Mucosa of stomach (tissue), 1 donor: ENCODE data around the gene MAST3.
A peak's percentile ranks its signal among the peaks of the same experiment; 100 is the strongest.

Experiments used
- H3K27me3 ChIP-seq: one replicate; pipeline ENCODE4 v1.7.0; 2013; ENCODE audit warnings: mild to moderate bottlenecking, low read length; ENCODE audit not compliant: control insufficient read depth, insufficient read depth
- H3K36me3 ChIP-seq: one replicate; pipeline ENCODE4 v1.7.0; 2013; ENCODE audit warnings: low read length; ENCODE audit not compliant: control insufficient read depth, insufficient read depth
- H3K4me1 ChIP-seq: one replicate; pipeline ENCODE4 v1.7.0; 2013; ENCODE audit warnings: mild to moderate bottlenecking, low read length; ENCODE audit not compliant: control insufficient read depth, insufficient read depth
- H3K4me3 ChIP-seq: one replicate; pipeline ENCODE4 v1.7.0; 2013; ENCODE audit warnings: low read length
- H3K9ac ChIP-seq: one replicate; pipeline ENCODE4 v1.7.0; 2013; ENCODE audit warnings: mild to moderate bottlenecking, low read length, moderate library complexity
- H3K9me3 ChIP-seq: one replicate; pipeline ENCODE4 v1.7.0; 2013; ENCODE audit warnings: mild to moderate bottlenecking, low read length, moderate library complexity; ENCODE audit not compliant: control insufficient read depth
- donor health status: Pancreatic carcinoma.

Gene MAST3

DNA sequence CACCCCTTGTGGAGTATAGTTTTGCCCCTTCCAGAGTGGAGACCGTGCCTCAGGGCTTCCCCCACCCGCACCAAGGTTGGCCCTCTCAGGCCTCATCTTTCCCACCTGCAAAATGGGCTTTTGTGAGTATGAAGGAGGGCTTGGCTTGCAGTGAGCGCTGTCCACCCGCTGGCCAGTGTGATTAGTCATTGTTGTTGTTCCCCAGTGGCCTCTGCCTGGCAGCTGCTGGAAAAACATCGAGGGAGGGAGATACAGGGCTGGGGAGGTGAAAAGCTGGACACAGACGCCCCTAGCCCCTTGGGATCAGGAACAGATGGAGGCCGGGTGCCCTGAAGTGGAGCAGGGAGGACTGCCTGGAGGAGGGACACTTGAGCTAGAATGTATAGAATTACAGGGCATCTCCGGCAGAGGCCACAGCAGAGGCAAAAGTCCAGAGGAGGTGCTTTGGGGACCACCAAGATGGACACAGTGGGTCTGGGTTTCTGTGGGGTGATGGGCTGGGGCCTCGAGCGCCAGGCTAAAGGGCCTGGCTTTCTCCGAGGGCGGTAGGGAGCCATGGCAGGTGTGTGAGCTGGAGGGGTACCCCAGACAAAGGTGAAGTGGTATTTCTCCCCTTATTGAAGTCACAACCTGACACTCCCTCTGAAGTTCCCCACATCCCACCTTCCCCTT is 6.9 kb upstream of the MAST3 start:
- Histone ChIP-seq H3K9me3 (no peaks in the 10 kb centered on the region), H3K4me3 (no peak overlapping the region), H3K36me3 (no peaks in the 10 kb centered on the region), H3K4me1 (no peaks in the 10 kb centered on the region), H3K9ac (no peak overlapping the region), H3K27me3 (no peaks in the 10 kb centered on the region)

DNA sequence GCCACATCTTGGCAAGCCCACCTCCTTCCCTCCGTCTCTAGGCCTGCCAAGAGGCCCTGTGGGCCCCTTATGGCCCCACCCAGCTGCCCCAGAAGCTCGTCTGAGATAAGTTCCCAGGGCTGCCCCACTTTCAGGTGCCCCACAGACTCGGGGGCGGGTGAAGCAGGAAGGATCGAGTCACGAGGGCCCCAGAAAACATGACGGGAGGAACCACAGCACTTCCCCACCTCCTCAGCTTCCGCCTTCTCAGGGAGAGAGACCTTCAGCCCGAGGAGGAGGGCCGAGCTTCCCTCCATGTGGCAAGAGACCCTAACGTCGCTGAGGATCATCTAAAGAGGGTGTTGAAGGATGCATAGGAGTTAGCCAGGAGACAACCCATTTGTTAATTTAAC is 6.4 kb upstream of the MAST3 start:
- H3K9ac ChIP-seq, result no peak overlapping the region
- no peaks in the 10 kb centered on the region for H3K4me1 ChIP-seq
- no peaks in the 10 kb centered on the region for H3K36me3 ChIP-seq
- H3K27me3 ChIP-seq, result no peaks in the 10 kb centered on the region
- H3K4me3 ChIP-seq, result no peak overlapping the region
- no peaks in the 10 kb centered on the region for H3K9me3 ChIP-seq

DNA sequence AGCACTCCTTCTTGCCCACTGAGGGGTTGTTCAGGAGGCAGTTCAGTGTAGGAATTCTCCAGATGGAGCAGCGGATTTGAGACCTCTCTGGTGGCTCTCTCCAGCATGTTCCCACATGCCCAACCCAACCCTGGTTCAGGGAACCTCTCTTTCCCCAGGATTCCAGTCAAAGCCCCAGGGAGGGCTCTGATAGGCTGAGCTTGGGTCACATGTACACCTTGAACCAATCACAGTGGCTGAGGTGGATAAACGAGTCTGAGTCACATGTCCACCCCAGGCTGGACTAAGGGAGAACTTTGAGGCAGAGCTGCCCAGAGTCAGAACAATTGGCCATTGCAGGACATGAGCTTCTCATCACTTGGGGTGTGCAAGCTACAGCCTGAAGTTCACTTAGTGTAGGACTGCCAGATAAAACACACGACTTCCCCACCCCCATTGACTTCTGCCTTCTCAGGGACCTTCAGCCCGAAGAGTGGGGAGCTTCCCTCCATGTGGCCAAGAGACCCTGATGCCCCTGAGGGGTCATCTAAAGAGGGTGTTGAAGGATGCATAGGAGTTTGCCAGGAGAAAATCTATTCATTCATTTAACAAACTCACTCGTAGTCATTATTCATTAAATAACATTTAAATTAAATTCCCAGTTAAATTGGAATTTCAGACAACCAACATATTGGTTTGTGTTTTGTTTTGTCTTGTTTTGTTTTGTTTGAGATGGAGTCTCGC is 4.0 kb upstream of the MAST3 start:
- H3K9me3 ChIP-seq, result no peaks in the 10 kb centered on the region
- no peak overlapping the region for H3K4me3 ChIP-seq
- no peak overlapping the region for H3K9ac ChIP-seq
- H3K27me3 ChIP-seq, result peaks cover 5% of the 10 kb centered on the region
- H3K4me1 ChIP-seq, result peaks cover 10% of the 10 kb centered on the region
- H3K36me3 ChIP-seq, result no peaks in the 10 kb centered on the region

DNA sequence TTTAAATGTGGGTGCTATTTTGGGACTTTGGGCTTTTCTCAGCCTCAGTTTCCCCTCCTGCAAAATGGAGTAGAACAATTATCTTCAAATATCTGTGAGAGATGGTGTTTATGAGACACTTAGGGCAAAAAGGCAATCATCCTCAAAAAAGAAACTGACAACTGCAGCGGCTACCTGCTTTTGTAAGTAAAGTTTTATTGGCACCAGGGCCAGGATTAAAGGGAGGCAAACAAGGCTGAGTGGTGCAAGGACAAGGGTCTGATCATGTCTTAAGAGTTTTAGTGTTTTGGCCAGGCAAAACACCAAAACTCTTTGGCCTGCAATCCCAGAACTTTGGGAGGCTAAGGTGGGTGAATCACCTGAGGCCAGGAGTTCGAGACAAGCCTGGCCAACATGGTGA is 1.3 kb upstream of the MAST3 start:
- no peak overlapping the region for H3K4me3 ChIP-seq
- H3K9me3 ChIP-seq, result no peaks in the 10 kb centered on the region

DNA sequence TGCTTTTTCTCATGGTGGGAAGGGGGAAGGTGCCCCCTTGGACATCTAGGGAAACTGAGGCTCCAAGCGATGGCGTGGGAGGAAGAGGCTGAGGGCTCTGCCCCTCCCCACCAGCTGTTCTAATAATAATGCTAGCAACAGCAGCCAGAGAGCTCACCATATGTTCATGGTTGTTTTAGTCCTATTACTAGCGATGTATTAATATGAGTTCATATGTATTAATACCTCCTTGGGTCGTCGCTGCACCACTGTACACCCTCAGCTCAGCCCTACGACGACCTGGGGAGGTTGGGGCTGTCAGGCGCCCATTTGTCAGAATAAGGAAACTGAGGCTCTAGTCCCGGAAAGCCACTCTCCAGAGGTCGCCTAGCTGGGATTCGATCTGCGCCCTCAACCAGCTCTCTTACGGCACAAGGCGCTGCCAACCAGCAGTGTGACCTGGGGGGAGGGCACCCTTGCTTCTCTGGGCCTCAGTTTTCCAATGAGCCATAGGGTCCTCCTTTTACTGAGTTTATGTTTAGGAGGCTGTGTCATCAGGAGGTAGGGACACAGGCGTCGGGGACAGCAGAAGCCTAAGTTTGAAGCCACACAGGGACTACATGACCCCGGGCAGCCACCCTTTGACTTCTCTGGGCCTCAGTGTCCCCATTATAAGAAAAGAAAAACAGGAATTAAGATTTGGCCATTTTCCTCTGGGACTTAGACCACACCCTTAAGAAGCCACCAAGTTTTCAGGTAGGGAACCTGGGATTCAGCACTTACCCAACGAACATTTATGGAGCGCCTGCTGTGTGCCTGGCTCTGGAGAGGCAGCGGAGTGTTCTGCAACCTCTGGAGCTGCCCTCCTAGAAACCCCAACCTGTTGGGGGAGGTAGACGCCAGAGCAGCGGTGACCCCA is 664 bp downstream of the MAST3 start:
- Histone ChIP-seq H3K27me3 (peaks cover 18% of the 10 kb centered on the region), H3K4me3 (no peak overlapping the region), H3K9me3 (no peaks in the 10 kb centered on the region), H3K9ac (peak overlapping the region; percentile 48), H3K36me3 (no peaks in the 10 kb centered on the region), H3K4me1 (peaks cover 18% of the 10 kb centered on the region)

More for the DNA sequence above, 1.3 kb upstream of the MAST3 start:
- no peaks in the 10 kb centered on the region for H3K36me3 ChIP-seq
- H3K4me1 ChIP-seq, result peaks cover 18% of the 10 kb centered on the region
- no peak overlapping the region for H3K9ac ChIP-seq
- peaks cover 18% of the 10 kb centered on the region for H3K27me3 ChIP-seq

DNA sequence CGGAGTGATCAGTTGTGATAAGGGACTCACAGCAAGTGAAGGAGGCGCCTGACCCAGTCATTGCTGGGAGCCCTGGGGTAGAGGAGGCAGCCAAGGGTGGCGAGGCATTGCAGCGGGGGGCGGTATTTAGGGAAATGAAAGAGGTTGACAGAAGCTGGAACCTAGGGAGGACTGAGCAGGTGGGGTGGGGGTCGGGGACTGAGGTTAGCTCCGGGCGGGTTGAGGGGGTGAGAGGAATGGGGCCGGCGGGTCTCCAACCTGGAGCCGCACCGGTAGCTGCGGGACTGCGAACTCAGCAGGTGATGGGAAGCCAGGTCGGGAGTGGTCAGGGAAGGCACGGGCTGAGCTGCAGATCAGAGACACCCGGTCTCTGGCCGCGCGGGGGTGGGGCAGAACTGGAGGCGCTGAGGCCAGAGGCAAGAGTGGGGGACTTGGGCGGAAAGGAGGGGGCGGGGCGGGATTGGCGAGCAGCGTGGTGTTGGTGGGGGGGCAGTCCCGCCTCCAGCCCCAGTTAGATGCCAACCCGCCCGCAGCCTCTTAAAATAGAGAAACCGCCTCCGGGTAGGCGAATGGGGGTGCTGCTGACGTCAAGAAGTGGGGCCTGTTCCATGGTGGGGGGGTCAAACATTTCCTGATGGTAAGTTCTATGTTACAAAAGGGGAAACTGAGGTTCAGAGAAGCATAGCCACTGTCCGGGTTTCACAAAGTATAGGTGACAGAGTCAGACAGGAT is 1.5 kb downstream of the MAST3 start:
- Histone ChIP-seq H3K9ac (peak overlapping the region; percentile 48), H3K4me3 (no peak overlapping the region)

DNA sequence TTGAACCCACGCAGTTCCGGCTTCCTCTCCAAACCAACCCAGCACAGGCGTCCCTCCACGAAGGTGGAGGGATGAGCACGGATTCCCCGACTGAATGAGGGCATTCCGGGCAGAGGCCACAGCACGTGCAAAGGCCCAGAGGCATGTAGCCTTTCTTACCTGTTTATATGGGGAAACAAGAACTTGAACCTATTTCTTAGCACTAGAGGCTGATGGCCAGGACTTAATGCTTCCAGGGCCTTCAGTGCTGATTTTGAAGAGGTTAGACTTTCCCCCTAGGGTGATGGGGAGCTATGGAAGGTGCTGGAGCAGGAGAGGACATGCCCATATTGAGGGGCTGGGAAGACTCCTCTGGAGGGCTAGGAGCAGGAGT is 2.0 kb downstream of the MAST3 start:
- no peak overlapping the region for H3K4me3 ChIP-seq
- H3K9ac ChIP-seq, result no peak overlapping the region

More for the DNA sequence above, 1.5 kb downstream of the MAST3 start:
- Histone ChIP-seq H3K9me3 (no peaks in the 10 kb centered on the region), H3K36me3 (no peaks in the 10 kb centered on the region), H3K27me3 (peaks cover 18% of the 10 kb centered on the region), H3K4me1 (peaks cover 19% of the 10 kb centered on the region)

DNA sequence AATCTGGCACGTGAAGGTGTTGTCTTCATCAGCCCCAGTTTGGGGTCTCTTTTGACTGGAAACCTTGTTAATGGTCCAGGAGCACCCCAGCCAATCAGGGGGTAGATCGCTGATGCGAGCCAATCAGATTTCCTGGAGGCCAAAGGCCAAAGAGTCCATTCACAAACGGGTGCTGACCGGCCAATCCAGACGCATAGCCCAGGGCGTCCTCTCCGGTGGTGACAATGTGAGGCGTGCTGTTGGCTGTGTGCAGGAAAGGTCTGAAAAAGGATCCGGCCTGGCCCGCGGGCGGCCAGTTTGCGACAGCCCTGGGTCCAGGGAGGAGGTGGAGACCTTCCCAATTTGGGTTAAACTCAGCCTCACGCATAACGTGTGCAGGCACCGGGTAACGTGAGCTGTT is 3.1 kb downstream of the MAST3 start:
- no peaks in the 10 kb centered on the region for H3K36me3 ChIP-seq
- no peak overlapping the region for H3K9ac ChIP-seq
- H3K4me3 ChIP-seq, result no peak overlapping the region
- H3K9me3 ChIP-seq, result no peaks in the 10 kb centered on the region
- peaks cover 18% of the 10 kb centered on the region for H3K27me3 ChIP-seq
- H3K4me1 ChIP-seq, result peaks cover 27% of the 10 kb centered on the region

More for the DNA sequence above, 2.0 kb downstream of the MAST3 start:
- Histone ChIP-seq H3K4me1 (peaks cover 23% of the 10 kb centered on the region), H3K27me3 (peaks cover 18% of the 10 kb centered on the region), H3K36me3 (no peaks in the 10 kb centered on the region), H3K9me3 (no peaks in the 10 kb centered on the region)

DNA sequence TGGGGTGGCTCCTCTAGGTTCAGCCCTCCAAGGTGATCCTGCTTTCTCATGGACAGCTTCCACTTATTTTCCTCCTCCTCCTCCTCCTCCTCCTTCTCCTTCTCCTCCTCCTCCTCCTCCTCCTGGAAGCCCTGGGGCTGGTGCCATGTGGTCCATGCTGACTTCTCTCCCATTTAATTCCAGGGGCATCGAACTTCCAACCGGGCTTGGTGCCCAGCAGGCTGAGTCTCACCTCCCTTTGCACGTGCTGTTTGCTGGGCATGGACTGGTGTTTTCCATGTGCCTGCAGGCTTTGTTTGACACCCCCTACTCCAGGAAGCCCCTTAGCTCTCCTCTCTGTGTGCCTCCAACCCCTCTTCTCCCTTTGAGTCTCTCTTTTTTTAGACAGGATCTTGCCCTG is 3.7 kb downstream of the MAST3 start:
- no peak overlapping the region for H3K4me3 ChIP-seq
- H3K27me3 ChIP-seq, result peaks cover 18% of the 10 kb centered on the region
- no peaks in the 10 kb centered on the region for H3K9me3 ChIP-seq
- no peak overlapping the region for H3K9ac ChIP-seq
- no peaks in the 10 kb centered on the region for H3K36me3 ChIP-seq
- H3K4me1 ChIP-seq, result peaks cover 27% of the 10 kb centered on the region

DNA sequence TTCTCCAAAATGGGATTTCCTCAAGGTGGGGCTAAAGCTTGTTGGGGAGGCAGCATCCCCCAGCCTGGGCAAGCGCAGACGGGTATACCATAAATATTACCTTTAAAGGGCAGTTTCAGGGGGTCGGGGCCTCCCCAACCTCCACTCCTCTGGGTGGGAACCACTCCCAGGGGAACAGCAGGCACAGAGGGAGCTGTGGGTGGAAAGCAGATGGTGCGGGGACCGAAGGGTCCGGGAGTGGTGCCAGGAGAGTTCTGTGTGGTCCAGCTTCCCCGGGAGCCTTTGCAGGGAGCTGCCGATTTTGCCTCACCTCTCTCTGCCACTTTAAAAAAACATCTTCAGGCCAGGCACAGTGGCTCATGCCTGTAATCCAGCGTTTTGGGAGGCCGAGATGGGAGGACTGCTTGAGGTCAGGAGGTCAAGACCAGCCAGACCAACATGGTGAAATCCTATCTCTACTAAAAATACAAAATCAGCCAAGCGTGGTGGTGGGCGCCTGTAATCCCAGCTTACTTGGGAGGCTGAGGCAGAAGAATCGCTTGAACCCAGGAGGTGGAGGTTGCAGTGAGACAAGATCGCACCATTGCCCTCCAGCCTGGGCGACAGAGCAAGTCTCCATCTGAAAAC is 5.5 kb downstream of the MAST3 start:
- no peaks in the 10 kb centered on the region for H3K9me3 ChIP-seq
- no peak overlapping the region for H3K4me3 ChIP-seq
- H3K9ac ChIP-seq, result no peak overlapping the region
- peaks cover 23% of the 10 kb centered on the region for H3K4me1 ChIP-seq
- no peaks in the 10 kb centered on the region for H3K36me3 ChIP-seq
- peaks cover 18% of the 10 kb centered on the region for H3K27me3 ChIP-seq

DNA sequence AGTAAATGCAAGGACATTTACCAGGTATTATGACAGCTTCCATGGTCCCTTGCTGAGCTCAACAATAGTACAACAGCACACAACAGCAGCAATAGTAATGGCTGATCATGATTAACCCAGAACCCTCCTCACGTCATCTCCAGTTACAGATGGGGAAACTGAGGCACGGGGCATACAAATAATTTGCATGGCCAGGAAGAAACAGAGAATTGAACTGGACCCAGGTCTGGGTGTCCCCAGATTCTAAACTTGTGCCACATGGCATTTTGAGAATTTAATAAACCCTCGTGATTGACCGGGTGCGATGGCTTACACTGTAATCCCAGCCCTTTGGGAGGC is 7.2 kb downstream of the MAST3 start:
- peak overlapping the region; percentile 61 for H3K9ac ChIP-seq
- peaks cover 20% of the 10 kb centered on the region for H3K4me1 ChIP-seq
- no peaks in the 10 kb centered on the region for H3K36me3 ChIP-seq
- peak overlapping the region; percentile 46 for H3K4me3 ChIP-seq
- H3K27me3 ChIP-seq, result peaks cover 1% of the 10 kb centered on the region
- no peaks in the 10 kb centered on the region for H3K9me3 ChIP-seq
